ENCODE measurements around the gene HPN.
A peak's percentile ranks its signal among the peaks of the same experiment; 100 is the strongest.

The HPN gene

DNA sequence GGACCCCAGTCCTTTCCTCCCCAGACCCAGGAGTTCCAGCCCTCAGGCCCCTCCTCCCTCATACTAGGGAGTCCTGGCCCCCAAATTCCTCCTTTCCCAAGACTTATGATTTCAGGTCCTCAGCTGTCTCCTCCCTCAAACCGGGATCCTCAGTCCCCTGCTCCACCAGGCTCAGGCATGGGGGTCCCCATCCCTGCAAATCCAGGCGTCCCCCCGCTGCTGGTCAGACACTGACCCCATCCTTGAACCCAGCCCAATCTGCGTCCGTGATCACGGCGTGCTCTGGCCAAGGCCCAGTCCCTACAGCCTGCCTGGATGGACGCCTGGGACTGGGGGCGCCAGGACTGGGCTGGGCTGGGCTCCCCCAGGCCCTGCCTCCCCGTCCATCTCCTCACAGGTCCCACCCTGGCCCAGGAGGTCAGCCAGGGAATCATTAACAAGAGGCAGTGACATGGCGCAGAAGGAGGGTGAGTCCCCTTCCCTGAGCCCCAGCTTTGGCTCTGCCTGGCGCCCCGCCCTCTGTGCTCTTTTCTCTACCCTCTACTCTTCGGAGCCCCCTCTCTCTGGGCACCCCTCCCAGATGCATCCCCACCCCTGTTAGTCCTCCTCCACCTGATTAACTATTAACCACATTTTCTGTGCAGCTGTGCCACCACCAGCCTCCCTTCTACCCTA is 672 bp downstream of the HPN start:
- H3K4me3 ChIP-seq (ENCODE audit: low read depth, low read length): no peak overlapping the region
- TF ChIP-seq, protein P1, sequence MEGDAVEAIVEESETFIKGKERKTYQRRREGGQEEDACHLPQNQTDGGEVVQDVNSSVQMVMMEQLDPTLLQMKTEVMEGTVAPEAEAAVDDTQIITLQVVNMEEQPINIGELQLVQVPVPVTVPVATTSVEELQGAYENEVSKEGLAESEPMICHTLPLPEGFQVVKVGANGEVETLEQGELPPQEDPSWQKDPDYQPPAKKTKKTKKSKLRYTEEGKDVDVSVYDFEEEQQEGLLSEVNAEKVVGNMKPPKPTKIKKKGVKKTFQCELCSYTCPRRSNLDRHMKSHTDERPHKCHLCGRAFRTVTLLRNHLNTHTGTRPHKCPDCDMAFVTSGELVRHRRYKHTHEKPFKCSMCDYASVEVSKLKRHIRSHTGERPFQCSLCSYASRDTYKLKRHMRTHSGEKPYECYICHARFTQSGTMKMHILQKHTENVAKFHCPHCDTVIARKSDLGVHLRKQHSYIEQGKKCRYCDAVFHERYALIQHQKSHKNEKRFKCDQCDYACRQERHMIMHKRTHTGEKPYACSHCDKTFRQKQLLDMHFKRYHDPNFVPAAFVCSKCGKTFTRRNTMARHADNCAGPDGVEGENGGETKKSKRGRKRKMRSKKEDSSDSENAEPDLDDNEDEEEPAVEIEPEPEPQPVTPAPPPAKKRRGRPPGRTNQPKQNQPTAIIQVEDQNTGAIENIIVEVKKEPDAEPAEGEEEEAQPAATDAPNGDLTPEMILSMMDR (IDR thresholded peaks at IDR 0.05; ENCODE audit: borderline replicate concordance, insufficient read depth, low read depth, low read length): no peak

DNA sequence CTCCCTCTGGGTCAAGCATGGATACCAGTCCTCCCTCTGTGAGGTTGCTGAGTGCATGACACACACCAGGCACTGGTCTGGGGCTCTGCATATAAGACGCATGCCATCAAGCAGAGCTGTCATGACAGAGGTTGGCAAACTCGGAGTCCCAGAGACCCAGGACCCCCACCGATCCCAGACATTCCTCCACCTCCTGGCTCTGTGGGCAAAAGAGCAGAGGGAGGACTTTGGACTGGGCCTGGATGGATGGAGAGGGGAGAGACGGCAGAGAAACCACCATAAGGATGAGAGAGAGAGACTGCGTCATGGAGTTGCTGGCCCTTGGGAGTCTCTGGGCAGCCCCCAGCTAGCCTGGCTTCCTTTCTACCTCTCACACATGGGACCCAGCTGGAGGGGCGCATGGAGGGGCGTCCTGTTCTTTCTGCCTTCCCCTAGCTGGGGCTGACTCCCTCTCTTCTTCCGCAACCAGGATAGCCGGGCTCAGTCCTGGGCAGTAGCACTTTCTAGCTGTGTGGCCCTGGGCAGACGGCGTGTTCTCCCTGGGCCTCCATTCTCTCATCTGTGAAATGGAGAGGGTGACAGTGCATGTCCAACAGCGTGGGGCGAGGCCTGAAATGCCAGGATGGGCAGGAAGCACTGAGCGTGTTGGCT is 1.6 kb downstream of the HPN start:
- TF ChIP-seq, protein P1 (IDR thresholded peaks at IDR 0.05; ENCODE audit: borderline replicate concordance, insufficient read depth, low read depth, low read length): no peak
- no peak overlapping the region for H3K4me3 ChIP-seq (ENCODE audit: low read depth, low read length)

GRCh38 chr19:35043906-35044305 is 2.4 kb downstream of the HPN start:
- TF ChIP-seq, protein P1 (IDR thresholded peaks at IDR 0.05; ENCODE audit: borderline replicate concordance, insufficient read depth, low read depth, low read length): no peak

GRCh38 chr19:35044317-35045117 is 3.0 kb downstream of the HPN start:
- TF ChIP-seq, protein P1 (IDR thresholded peaks at IDR 0.05; ENCODE audit: borderline replicate concordance, insufficient read depth, low read depth, low read length): peak; percentile 97
- no peak overlapping the region for H3K4me3 ChIP-seq (ENCODE audit: low read depth, low read length)

More at GRCh38 chr19:35043906-35044305, 2.4 kb downstream of the HPN start:
- no peak overlapping the region for H3K4me3 ChIP-seq (ENCODE audit: low read depth, low read length)

- no peak overlapping the region for H3K4me3 ChIP-seq (ENCODE audit: low read depth, low read length)
- TF ChIP-seq, protein P1 (IDR thresholded peaks at IDR 0.05; ENCODE audit: borderline replicate concordance, insufficient read depth, low read depth, low read length): peak; percentile 79
Measured at GRCh38 chr19:35045667-35046300, 4.3 kb downstream of the HPN start.

DNA sequence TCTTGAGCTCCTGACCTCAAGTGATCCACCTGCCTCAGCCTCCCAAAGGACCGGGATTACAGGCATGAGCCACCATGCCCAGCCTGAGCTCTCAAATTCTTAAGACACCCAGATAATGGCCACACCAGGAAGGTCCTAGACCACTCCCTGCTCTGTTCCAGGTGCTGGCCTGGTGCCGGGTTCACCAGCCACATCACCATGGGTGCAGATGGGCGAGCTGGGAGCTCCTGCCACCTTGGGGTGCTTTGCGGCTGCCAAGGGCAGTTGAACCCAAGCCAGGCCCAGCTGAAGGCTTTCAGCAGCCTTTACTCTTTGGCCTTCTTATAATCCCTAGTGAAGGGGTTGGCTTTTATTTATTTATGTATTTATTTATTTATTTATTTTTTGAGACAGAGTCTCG is 4.9 kb downstream of the HPN start:
- H3K4me3 ChIP-seq (ENCODE audit: low read depth, low read length): no peak overlapping the region
- TF ChIP-seq, protein P1 (IDR thresholded peaks at IDR 0.05; ENCODE audit: borderline replicate concordance, insufficient read depth, low read depth, low read length): no peak
